ENCODE data around the gene PSD.
A peak's percentile ranks its signal among the peaks of the same experiment; 100 is the strongest.

Gene PSD

GRCh38 chr10:102433619-102434046 is 15.0 kb upstream of the PSD start:
- H3K4me3 ChIP-seq (ENCODE audit: low read depth, low read length) = no peak overlapping the region
- DNase-seq (ENCODE audit: low read depth) = no peak
- TF ChIP-seq CTCF (IDR thresholded peaks at IDR 0.05; ENCODE audit: insufficient read depth, low read depth, low read length, missing control alignments) = no peak

DNA sequence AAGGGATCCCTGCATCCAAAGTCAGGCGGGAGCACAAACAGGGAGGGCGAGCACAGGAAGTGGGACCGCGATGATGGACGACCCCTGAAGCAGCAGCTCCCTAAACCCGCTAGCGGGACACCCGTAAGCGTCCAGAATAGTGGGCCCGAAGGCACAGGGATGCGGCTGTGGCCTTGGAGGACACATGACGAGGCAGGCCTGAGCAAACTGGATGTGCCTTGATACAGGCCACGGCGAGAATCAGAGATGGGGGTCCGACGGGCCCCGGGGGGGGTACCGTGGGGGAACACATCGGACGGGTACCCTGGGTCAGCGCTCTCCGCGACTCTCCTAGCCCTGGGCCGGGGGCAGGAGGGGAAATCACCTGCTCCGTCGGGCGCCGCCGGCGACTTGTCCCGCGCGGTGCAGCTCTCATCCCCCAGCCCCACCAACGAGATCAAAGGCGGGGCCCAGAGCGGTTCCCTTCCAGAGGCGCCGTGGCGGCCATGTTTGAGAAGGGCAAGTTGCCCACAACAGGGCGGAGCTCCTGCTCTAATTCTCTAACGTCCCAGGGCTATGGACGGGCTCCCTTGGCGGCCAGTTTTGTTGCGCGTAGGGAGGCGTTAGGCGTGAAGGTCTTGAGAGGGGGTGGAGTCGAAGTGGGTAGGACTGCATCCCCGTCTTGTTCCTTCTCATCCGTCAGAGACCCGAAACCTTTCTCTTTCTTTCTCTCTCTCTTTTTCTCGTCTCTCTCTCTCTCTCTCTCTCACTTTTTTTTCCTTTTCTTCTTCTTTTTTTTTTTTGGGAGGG is 13.8 kb upstream of the PSD start, which contains the start of gene CUEDC2:
Gene CUEDC2, minus strand, starts transcription at position 413 of the 789 bp plus-strand sequence. CDS start 7,386 bp downstream, outside the sequence.
- no peak for TF ChIP-seq CTCF (IDR thresholded peaks at IDR 0.05; ENCODE audit: insufficient read depth, low read depth, low read length, missing control alignments)
- DNase-seq (ENCODE audit: low read depth) = peak; percentile 97
- peak within 1 kb of the TSS; percentile 97 for H3K4me3 ChIP-seq (ENCODE audit: low read depth, low read length)

GRCh38 chr10:102431452-102432124 is 13.0 kb upstream of the PSD start:
- TF ChIP-seq CTCF (IDR thresholded peaks at IDR 0.05; ENCODE audit: insufficient read depth, low read depth, low read length, missing control alignments) = no peak
- peak overlapping the region; percentile 97 for H3K4me3 ChIP-seq (ENCODE audit: low read depth, low read length)
- DNase-seq (ENCODE audit: low read depth) = no peak

DNA sequence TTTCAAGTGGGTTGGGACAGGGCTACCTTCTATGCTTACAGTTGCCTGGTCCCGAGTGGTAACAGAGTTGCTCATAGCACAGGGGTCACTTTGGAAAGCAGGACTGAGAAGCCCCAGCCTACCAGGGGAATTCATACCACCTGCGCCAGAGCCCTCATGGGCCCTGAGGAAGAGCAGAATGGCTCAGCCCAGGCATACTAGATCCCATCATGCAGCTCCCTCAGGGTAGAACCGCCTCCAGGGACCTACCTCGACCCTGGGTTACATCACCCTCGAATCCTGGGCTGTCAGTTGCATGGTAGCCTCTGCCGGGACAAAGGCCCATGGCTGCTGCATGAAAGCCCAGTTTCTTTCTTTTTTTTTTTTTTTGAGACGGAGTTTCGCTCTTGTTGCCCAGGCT is 10.9 kb upstream of the PSD start:
- DNase-seq (ENCODE audit: low read depth) = no peak
- H3K4me3 ChIP-seq (ENCODE audit: low read depth, low read length) = no peak overlapping the region
- no peak for TF ChIP-seq CTCF (IDR thresholded peaks at IDR 0.05; ENCODE audit: insufficient read depth, low read depth, low read length, missing control alignments)

DNA sequence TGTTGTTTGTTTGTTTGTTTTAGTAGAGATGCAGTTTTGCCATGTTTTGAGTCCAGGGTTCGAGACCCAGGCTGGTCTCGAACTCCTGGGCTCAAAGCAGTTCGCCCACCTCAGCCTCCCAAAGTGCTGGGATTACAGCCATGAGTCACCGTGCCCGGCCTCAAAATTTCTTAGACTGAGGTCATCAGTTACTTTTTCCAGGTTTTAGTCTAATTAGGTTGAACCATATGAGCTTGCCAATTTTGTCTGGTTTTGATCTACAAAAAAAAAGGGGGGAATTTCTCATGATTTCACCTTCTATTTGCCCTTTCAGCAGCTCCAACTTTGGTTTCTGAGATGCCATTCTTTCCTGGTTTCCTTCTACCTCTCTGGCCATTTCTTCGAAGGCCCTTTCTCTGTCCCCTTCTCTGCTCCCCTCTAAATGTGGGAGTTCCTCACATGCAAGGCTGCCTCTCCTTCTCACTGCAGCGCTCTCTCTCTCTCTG is 8.3 kb upstream of the PSD start:
- TF ChIP-seq CTCF (IDR thresholded peaks at IDR 0.05; ENCODE audit: insufficient read depth, low read depth, low read length, missing control alignments) = no peak
- DNase-seq (ENCODE audit: low read depth) = no peak
- no peak overlapping the region for H3K4me3 ChIP-seq (ENCODE audit: low read depth, low read length)

- H3K4me3 ChIP-seq (ENCODE audit: low read depth, low read length) = no peak overlapping the region
- no peak for TF ChIP-seq CTCF (IDR thresholded peaks at IDR 0.05; ENCODE audit: insufficient read depth, low read depth, low read length, missing control alignments)
- no peak for DNase-seq (ENCODE audit: low read depth)
Observed at GRCh38 chr10:102425444-102425843, 6.9 kb upstream of the PSD start.
